Thyroid gland (tissue), 4 donors: ENCODE data around the gene NPY. TPM values are rescaled to one million over a fixed set of nuclear protein-coding genes. Genes with fewer than 3 reads are reported as not detected.

Experiments used
- DNase-seq, 2 donors: peaks; one replicate each; pipeline ENCODE4 v3.0.0-alpha.2; 2019
- H3K27ac ChIP-seq, 3 donors: fragments of 200-600 bp; sonication (generic); 1 replicate in 2 of 3; 2 replicates in 1 of 3; pipeline ENCODE4 v1.5.1; 2016 to 2019; ENCODE audit warnings: mild to moderate bottlenecking in 1 of 3, moderate library complexity in 1 of 3
- H3K27me3 ChIP-seq: fragments of 200-600 bp; sonication (generic); one replicate; pipeline ENCODE4 v1.5.1; 2019
- H3K36me3 ChIP-seq, 2 donors: fragments of 200-600 bp; sonication (generic); one replicate each; pipeline ENCODE4 v1.5.1; 2016 to 2019
- H3K4me1 ChIP-seq, 2 donors: fragments of 200-600 bp; sonication (generic); one replicate each; pipeline ENCODE4 v1.5.1; 2017 to 2019
- H3K4me3 ChIP-seq, 3 donors: fragments of 200-600 bp; sonication (generic); replicated peaks in 1 of 3; 1 replicate in 2 of 3; 2 replicates in 1 of 3; pipeline ENCODE4 v1.5.1; 2016; ENCODE audit warnings: mild to moderate bottlenecking in 1 of 3
- H3K9me3 ChIP-seq: fragments of 200-600 bp; sonication (generic); one replicate; pipeline ENCODE4 v1.5.1; 2017
- CTCF ChIP-seq, 6 experiments: fragments of 200-600 bp in 3 of 6; fragments of 450-650 bp in 3 of 6; sonication (generic) in 3 of 6; IDR thresholded peaks; one replicate each; pipeline ENCODE4 v1.5.1; 2016 to 2019; ENCODE audit warnings: antibody characterized with exemption in 6 of 6, mild to moderate bottlenecking in 2 of 6, inconsistent platforms in 1 of 6, moderate library complexity in 1 of 6
- POLR2A ChIP-seq, 2 donors: fragments of 450-650 bp; IDR thresholded peaks; one replicate each; pipeline ENCODE4 v1.6.1; 2017; ENCODE audit warnings: antibody characterized with exemption in 2 of 2, mild to moderate bottlenecking in 2 of 2, moderate library complexity in 1 of 2
- WGBS, 2 donors: methylation state at CpG; one replicate each; pipeline ENCODE4 v1.1.5; 2017; 5-methylcytosine and 5-hydroxymethylcytosine counted together
- intact Hi-C: fragments of 100-400 bp; cut with DNase I; formaldehyde crosslinking; loops from one replicate; pipeline ENCODE4 v1.15.1; 2023
- total RNA-seq, 4 donors: library from RNA; depleted of rRNA; stranded (reverse); fragments of >200 nt; gene quantifications; one replicate each; pipeline ENCODE4 v1.2.3, GENCODE V29; 2016

Gene NPY
- total RNA-seq, 4 donors from 2014 or later = 13.0 TPM; not detected in 3

GRCh38 chr7:24283554-24283896, 465 bp upstream of the NPY start:
- Histone ChIP-seq H3K27me3 (peaks cover 10% of the 10 kb centered on the region), H3K4me3 (peak overlapping the region in 1 of 3 donors; percentile 21), H3K36me3 (no peaks in the 10 kb centered on the region), H3K27ac (no peak overlapping the region), H3K9me3 (no peaks in the 10 kb centered on the region), H3K4me1 (peaks cover 5 to 17% of the 10 kb centered on the region in 2 donors)
- DNase-seq = peak in 1 of 2 donors; percentile 8
- 1 to 4% methylated on average over 11 to 12 of the region's 19 CpGs for WGBS, 2 donors
- intact Hi-C loops = no loop called here
- no peak for TF ChIP-seq POLR2A (IDR thresholded peaks at IDR 0.05)

DNA sequence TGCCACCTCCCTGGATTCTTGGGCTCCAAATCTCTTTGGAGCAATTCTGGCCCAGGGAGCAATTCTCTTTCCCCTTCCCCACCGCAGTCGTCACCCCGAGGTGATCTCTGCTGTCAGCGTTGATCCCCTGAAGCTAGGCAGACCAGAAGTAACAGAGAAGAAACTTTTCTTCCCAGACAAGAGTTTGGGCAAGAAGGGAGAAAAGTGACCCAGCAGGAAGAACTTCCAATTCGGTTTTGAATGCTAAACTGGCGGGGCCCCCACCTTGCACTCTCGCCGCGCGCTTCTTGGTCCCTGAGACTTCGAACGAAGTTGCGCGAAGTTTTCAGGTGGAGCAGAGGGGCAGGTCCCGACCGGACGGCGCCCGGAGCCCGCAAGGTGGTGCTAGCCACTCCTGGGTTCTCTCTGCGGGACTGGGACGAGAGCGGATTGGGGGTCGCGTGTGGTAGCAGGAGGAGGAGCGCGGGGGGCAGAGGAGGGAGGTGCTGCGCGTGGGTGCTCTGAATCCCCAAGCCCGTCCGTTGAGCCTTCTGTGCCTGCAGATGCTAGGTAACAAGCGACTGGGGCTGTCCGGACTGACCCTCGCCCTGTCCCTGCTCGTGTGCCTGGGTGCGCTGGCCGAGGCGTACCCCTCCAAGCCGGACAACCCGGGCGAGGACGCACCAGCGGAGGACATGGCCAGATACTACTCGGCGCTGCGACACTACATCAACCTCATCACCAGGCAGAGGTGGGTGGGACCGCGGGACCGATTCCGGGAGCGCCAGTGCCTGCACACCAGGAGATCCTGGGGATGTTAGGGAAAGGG, 913 bp downstream of the NPY start:
- intact Hi-C loops = no loop called here
- 2 to 4% methylated on average over 18 to 50 of the region's 51 CpGs for WGBS, 2 donors

DNA sequence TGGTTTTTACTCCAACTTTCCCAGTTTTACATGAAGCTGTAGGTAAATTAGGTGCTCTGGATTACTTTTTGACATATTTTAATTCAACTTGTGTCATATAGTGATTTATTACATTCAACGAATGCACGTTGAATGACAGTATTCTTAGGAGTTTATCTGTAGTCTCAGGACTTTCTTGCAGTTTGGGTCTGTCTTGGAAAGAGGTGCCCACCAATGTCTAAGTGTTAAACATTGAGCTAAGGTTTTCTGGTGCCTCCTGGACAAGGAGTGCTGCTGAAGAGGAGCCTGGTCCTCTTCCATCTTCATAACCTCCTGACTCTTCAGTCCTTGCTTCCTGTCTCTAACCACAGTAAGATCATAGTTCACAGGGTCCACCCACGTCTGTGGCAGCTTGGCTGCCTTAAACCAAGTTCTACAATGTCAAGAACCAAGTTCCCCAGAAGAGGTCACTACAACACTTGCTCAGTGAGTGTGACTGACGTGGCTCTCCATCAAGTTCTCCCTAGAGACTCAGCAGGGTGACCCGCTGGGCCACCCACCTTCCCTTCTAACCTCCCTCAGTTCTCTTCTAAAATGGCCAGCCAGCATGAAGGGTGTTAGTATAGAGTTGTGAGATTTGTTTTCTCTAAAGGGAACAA, 6.1 kb downstream of the NPY start:
- Histone ChIP-seq H3K27ac (no peak overlapping the region), H3K4me3 (no peak overlapping the region), H3K9me3 (no peaks in the 10 kb centered on the region), H3K36me3 (no peaks in the 10 kb centered on the region), H3K4me1 (peaks cover 0 to 2% of the 10 kb centered on the region in 2 donors), H3K27me3 (no peaks in the 10 kb centered on the region)
- peak; percentile 38 to 40 for DNase-seq
- 31 to 38% methylated on average over 5 of the region's 5 CpGs for WGBS, 2 donors
- TF ChIP-seq POLR2A (IDR thresholded peaks at IDR 0.05) (no peak), CTCF (IDR thresholded peaks at IDR 0.05) (peak in 5 of 6 experiments; percentile 17 to 62 (median 58))
- intact Hi-C loops = loop anchor here (10.0 kb wide), 1 partner anchor 375 kb away; no protein-coding TSS in a partner anchor

More for the DNA sequence above, 913 bp downstream of the NPY start:
- Histone ChIP-seq H3K9me3 (no peaks in the 10 kb centered on the region), H3K27me3 (peaks cover 10% of the 10 kb centered on the region), H3K27ac (no peak overlapping the region), H3K4me3 (no peak overlapping the region), H3K36me3 (no peaks in the 10 kb centered on the region), H3K4me1 (peaks cover 5 to 17% of the 10 kb centered on the region in 2 donors)
- TF ChIP-seq POLR2A (IDR thresholded peaks at IDR 0.05) = no peak
- peak in 1 of 6 experiments; percentile 27 for TF ChIP-seq CTCF (IDR thresholded peaks at IDR 0.05)
- DNase-seq = peak; percentile 19 to 35

DNA sequence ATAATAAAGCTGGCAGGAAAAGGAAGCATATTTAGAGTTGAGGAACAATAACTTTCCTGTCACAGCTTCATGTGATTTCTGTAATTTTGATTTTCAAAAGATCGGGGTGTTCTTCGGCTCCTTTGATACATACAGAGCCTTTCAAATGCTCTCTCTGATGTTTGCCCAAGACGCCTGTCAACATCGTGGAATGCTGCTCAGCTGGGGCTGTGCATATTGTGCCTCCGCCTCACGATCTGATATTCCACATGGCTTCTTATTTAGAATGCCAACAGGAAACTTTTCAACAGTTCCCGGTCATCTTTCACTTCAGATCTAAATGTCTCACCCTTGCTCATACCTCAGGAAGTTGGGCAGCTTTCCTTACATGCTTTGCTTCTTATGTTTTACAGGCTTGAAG, 7.3 kb downstream of the NPY start:
- Histone ChIP-seq H3K4me3 (no peak overlapping the region), H3K9me3 (no peaks in the 10 kb centered on the region), H3K4me1 (no peaks in the 10 kb centered on the region), H3K36me3 (no peaks in the 10 kb centered on the region), H3K27me3 (no peaks in the 10 kb centered on the region), H3K27ac (no peak overlapping the region)
- intact Hi-C loops = loop anchor here (10.0 kb wide), 1 partner anchor 374 kb away; no protein-coding TSS in a partner anchor
- DNase-seq = no peak
- TF ChIP-seq CTCF (IDR thresholded peaks at IDR 0.05) = no peak
- no peak for TF ChIP-seq POLR2A (IDR thresholded peaks at IDR 0.05)
- 70 to 72% methylated on average over 7 of the region's 7 CpGs for WGBS, 2 donors

DNA sequence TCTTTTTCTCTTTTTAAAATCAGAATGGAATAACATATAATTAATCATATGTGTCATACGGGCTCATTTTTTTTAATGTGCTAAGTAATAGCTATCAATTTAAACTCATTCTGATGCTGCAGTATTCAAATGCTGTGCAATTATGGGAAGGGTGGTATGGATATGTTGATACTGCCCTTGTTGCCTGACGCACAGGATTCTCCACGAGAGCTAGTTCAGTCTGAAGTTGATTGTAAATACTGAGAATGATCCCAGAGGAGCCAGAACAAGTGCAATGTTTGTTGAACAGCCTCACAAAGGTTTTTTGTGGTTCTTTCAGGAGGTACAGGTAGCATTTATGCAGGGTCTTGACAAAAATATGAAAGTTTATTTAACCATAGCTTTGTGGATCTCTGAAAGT, 13.4 kb downstream of the NPY start:
- H3K9me3 ChIP-seq = no peaks in the 10 kb centered on the region
- WGBS, 2 donors = 73 to 76% methylated on average over 3 of the region's 3 CpGs
- H3K27ac ChIP-seq = no peak overlapping the region
- no peaks in the 10 kb centered on the region for H3K36me3 ChIP-seq
- no peaks in the 10 kb centered on the region for H3K27me3 ChIP-seq
- no peak for DNase-seq
- TF ChIP-seq CTCF (IDR thresholded peaks at IDR 0.05) (no peak), POLR2A (IDR thresholded peaks at IDR 0.05) (no peak)
- no peaks in the 10 kb centered on the region for H3K4me1 ChIP-seq
- intact Hi-C loops = loop anchor here (10.0 kb wide), 1 partner anchor 367 kb away; no protein-coding TSS in a partner anchor
- H3K4me3 ChIP-seq = no peak overlapping the region
